Gastrocnemius medialis (tissue), 4 donors: ENCODE data around the gene ELOVL2. TPM values are rescaled to one million over a fixed set of nuclear protein-coding genes. Genes with fewer than 3 reads are reported as not detected.
"Not testable (repeated sequence)": the region's sequence is repeated elsewhere in the genome, so short reads cannot be mapped to it uniquely, and the experiment has no call there.

Source experiments
- ATAC-seq, 2 donors: fragments of 150-250 bp; one replicate each; pipeline ENCODE4 v1.9.1; 2016
- DNase-seq, 2 donors: peaks; one replicate each; pipeline ENCODE4 v3.0.0-alpha.2; 2019
- H3K27ac ChIP-seq, 4 donors: fragments of 200-600 bp; sonication (generic); 1 replicate in 1 of 4; 2 replicates in 3 of 4; pipeline ENCODE4 v1.5.1; 2016 to 2018; ENCODE audit warnings: mild to moderate bottlenecking in 2 of 4, moderate library complexity in 1 of 4
- H3K27me3 ChIP-seq, 3 donors: fragments of 200-600 bp; sonication (generic) in 2 of 3; 1 replicate in 1 of 3; 2 replicates in 2 of 3; pipeline versions ENCODE4 v1.5.1 to v1.6.0; 2016 to 2019; ENCODE audit warnings: mild to moderate bottlenecking in 1 of 3, moderate library complexity in 1 of 3
- H3K36me3 ChIP-seq, 2 donors: fragments of 200-600 bp; sonication (generic) in 1 of 2; one replicate each; pipeline ENCODE4 v1.5.1; 2017 to 2018
- H3K4me1 ChIP-seq, 2 donors: fragments of 200-600 bp; sonication (generic) in 1 of 2; one replicate each; pipeline ENCODE4 v1.5.1; 2016 to 2017; ENCODE audit warnings: mild to moderate bottlenecking in 2 of 2
- H3K4me3 ChIP-seq, 4 donors: fragments of 200-600 bp; sonication (generic) in 3 of 4; 1 replicate in 1 of 4; 2 replicates in 3 of 4; pipeline ENCODE4 v1.5.1; 2016 to 2019; ENCODE audit warnings: mild to moderate bottlenecking in 2 of 4
- H3K9me3 ChIP-seq, 3 donors: fragments of 200-600 bp; sonication (generic) in 2 of 3; 1 replicate in 1 of 3; 2 replicates in 2 of 3; pipeline ENCODE4 v1.5.1; 2016 to 2019
- POLR2A ChIP-seq, 2 donors: fragments of 450-650 bp; IDR thresholded peaks; one replicate each; pipeline ENCODE4 v1.6.1; 2017; ENCODE audit warnings: antibody characterized with exemption in 2 of 2, mild to moderate bottlenecking in 2 of 2, moderate library complexity in 2 of 2
- in situ Hi-C, 4 donors: fragments of 200-750 bp; cut with MboI; loops; one replicate each; pipeline versions ENCODE4 v1.15.0 to v1.8.0; 2017; ENCODE audit warnings: low sequenced_read_pairs in 4 of 4
- intact Hi-C: fragments of 100-400 bp; cut with DNase I; formaldehyde crosslinking; loops from one replicate; pipeline ENCODE4 v1.15.1; 2023; ENCODE audit warnings: low total_unique reads
- total RNA-seq, 4 donors: library from RNA; depleted of rRNA; stranded (reverse); fragments of >200 nt; gene quantifications; one replicate each; pipeline versions ENCODE4 v1.1.0 to v1.2.3, GENCODE V29; 2016
- TF ChIP-seq, protein P1 (sequence below), 5 experiments: fragments of 450-650 bp in 3 of 5; fragments of 200-600 bp in 2 of 5; sonication (generic) in 2 of 5; IDR thresholded peaks in 4 of 5; conservative IDR thresholded peaks in 1 of 5; 1 replicate in 4 of 5; 2 replicates in 1 of 5; pipeline ENCODE4 v1.5.1; 2016 to 2019; ENCODE audit warnings: antibody characterized with exemption in 5 of 5, mild to moderate bottlenecking in 3 of 5, moderate library complexity in 3 of 5

Gene ELOVL2
- total RNA-seq, 4 donors from 2014 or later: 0.07 to 1.1 (median 0.31) TPM

- in situ Hi-C loops: no loop called here
- intact Hi-C loops: no loop called here
- H3K9me3 ChIP-seq: no peaks in the 10 kb centered on the region
- peaks cover 0 to 3% (median 0%) of the 10 kb centered on the region in 3 donors for H3K27me3 ChIP-seq
- DNase-seq (no peak), ATAC-seq (no peak)
- no peaks in the 10 kb centered on the region for H3K4me1 ChIP-seq
- H3K4me3 ChIP-seq: no peak overlapping the region
- H3K27ac ChIP-seq: no peak overlapping the region
- no peaks in the 10 kb centered on the region for H3K36me3 ChIP-seq
- no peak for TF ChIP-seq POLR2A (IDR thresholded peaks at IDR 0.05)
- TF ChIP-seq, protein P1, sequence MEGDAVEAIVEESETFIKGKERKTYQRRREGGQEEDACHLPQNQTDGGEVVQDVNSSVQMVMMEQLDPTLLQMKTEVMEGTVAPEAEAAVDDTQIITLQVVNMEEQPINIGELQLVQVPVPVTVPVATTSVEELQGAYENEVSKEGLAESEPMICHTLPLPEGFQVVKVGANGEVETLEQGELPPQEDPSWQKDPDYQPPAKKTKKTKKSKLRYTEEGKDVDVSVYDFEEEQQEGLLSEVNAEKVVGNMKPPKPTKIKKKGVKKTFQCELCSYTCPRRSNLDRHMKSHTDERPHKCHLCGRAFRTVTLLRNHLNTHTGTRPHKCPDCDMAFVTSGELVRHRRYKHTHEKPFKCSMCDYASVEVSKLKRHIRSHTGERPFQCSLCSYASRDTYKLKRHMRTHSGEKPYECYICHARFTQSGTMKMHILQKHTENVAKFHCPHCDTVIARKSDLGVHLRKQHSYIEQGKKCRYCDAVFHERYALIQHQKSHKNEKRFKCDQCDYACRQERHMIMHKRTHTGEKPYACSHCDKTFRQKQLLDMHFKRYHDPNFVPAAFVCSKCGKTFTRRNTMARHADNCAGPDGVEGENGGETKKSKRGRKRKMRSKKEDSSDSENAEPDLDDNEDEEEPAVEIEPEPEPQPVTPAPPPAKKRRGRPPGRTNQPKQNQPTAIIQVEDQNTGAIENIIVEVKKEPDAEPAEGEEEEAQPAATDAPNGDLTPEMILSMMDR (IDR thresholded peaks at IDR 0.05 in 4 of 5, conservative IDR thresholded peaks at IDR 0.05 in 1 of 5): no peak
These were observed 34.8 kb downstream of the ELOVL2 start for GRCh38 chr6:11009353-11009752.

- Histone ChIP-seq H3K36me3 (no peaks in the 10 kb centered on the region), H3K9me3 (no peaks in the 10 kb centered on the region), H3K4me3 (no peak overlapping the region), H3K27ac (no peak overlapping the region), H3K4me1 (no peaks in the 10 kb centered on the region), H3K27me3 (peaks cover 0 to 3% (median 0%) of the 10 kb centered on the region in 3 donors)
- intact Hi-C loops (no loop called here), in situ Hi-C loops (no loop called here)
- no peak for ATAC-seq
- DNase-seq: no peak
- TF ChIP-seq, protein P1 (IDR thresholded peaks at IDR 0.05 in 4 of 5, conservative IDR thresholded peaks at IDR 0.05 in 1 of 5): no peak
- no peak for TF ChIP-seq POLR2A (IDR thresholded peaks at IDR 0.05)
These were observed 35.3 kb downstream of the ELOVL2 start for GRCh38 chr6:11008821-11009220.

GRCh38 chr6:11007715-11008608 lies 36.1 kb downstream of the ELOVL2 start:
- intact Hi-C loops (no loop called here), in situ Hi-C loops (no loop called here)
- DNase-seq (no peak), ATAC-seq (no peak)
- no peaks in the 10 kb centered on the region for H3K36me3 ChIP-seq
- H3K9me3 ChIP-seq: no peaks in the 10 kb centered on the region
- no peak for TF ChIP-seq POLR2A (IDR thresholded peaks at IDR 0.05)
- TF ChIP-seq, protein P1 (IDR thresholded peaks at IDR 0.05 in 4 of 5, conservative IDR thresholded peaks at IDR 0.05 in 1 of 5): no peak
- H3K27me3 ChIP-seq: peaks cover 0 to 3% (median 0%) of the 10 kb centered on the region in 3 donors
- H3K4me3 ChIP-seq: no peak overlapping the region
- H3K27ac ChIP-seq: no peak overlapping the region
- no peaks in the 10 kb centered on the region for H3K4me1 ChIP-seq

- TF ChIP-seq, protein P1 (IDR thresholded peaks at IDR 0.05 in 4 of 5, conservative IDR thresholded peaks at IDR 0.05 in 1 of 5): no peak
- no peak for DNase-seq
- Histone ChIP-seq H3K36me3 (no peaks in the 10 kb centered on the region), H3K4me1 (no peaks in the 10 kb centered on the region), H3K4me3 (no peak overlapping the region), H3K27ac (no peak overlapping the region), H3K27me3 (no peaks in the 10 kb centered on the region), H3K9me3 (no peaks in the 10 kb centered on the region)
- intact Hi-C loops (no loop called here), in situ Hi-C loops (no loop called here)
- no peak for ATAC-seq
These were observed 38.0 kb downstream of the ELOVL2 start for GRCh38 chr6:11006061-11006460.

GRCh38 chr6:11003297-11003696 lies 40.8 kb downstream of the ELOVL2 start:
- H3K9me3 ChIP-seq, in situ Hi-C loops, H3K36me3 ChIP-seq, H3K27me3 ChIP-seq, intact Hi-C loops, H3K27ac ChIP-seq, DNase-seq, H3K4me3 ChIP-seq, H3K4me1 ChIP-seq, ATAC-seq: not testable (repeated sequence)
